ENCODE measurements around the gene TNNT3. TPM values are rescaled to one million over a fixed set of nuclear protein-coding genes. Genes with fewer than 3 reads are reported as not detected.

TNNT3 gene
- total RNA-seq, 3 donors from 2014 or later: 3.5 to 8.2 (median 3.6) TPM

DNA sequence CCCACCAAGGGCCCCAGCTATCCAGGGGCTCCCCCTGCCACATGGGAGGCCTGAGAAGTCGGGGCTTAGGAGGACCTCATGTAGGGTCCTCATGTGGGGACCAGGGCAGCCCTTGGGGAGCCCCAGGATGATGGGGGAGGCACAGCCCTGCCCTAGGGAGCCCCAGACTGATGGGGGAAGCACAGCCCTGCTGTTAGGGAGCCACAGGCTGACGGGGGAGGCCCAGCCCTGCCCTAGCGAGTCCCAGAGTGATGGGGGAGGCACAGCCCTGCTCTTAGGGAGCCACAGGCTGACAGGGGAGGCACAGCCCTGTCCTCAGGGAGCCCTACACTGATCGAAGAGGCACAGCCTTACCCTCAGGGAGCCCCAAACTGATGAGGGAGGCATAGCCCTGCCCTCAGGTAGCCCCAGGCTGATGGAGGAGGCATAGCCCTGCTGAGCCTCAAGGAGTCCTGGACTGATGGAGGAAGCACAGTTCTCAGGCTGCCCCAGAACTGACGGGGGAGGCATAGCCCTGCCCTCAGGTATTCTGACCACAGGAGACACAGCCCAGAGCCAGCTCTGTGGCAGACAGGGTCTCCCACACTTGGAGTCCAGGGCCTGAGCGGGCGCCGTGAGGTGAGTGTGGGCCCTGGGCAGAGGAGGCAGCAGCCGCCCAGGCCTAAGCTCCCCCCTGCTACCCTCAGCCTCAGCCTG, 38.6 kb upstream of the TNNT3 start:
- no peaks in the 10 kb centered on the region for H3K9me3 ChIP-seq
- TF ChIP-seq, protein P1, sequence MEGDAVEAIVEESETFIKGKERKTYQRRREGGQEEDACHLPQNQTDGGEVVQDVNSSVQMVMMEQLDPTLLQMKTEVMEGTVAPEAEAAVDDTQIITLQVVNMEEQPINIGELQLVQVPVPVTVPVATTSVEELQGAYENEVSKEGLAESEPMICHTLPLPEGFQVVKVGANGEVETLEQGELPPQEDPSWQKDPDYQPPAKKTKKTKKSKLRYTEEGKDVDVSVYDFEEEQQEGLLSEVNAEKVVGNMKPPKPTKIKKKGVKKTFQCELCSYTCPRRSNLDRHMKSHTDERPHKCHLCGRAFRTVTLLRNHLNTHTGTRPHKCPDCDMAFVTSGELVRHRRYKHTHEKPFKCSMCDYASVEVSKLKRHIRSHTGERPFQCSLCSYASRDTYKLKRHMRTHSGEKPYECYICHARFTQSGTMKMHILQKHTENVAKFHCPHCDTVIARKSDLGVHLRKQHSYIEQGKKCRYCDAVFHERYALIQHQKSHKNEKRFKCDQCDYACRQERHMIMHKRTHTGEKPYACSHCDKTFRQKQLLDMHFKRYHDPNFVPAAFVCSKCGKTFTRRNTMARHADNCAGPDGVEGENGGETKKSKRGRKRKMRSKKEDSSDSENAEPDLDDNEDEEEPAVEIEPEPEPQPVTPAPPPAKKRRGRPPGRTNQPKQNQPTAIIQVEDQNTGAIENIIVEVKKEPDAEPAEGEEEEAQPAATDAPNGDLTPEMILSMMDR (IDR thresholded peaks at IDR 0.05): no peak
- no peak for TF ChIP-seq POLR2A (IDR thresholded peaks at IDR 0.05)
- no peak for TF ChIP-seq POLR2AphosphoS5 (IDR thresholded peaks at IDR 0.05)
- peak overlapping the region; percentile 74 to 97 for H3K27ac ChIP-seq
- H3K4me3 ChIP-seq: no peak overlapping the region
- DNase-seq (ENCODE audit: low spot score in 2 of 2): no peak
- H3K36me3 ChIP-seq: no peaks in the 10 kb centered on the region
- intact Hi-C loops (cut with DNase I; ENCODE audit: low total_unique reads): no loop called here
- H3K27me3 ChIP-seq: no peaks in the 10 kb centered on the region
- H3K4me1 ChIP-seq: peaks cover 0 to 19% of the 10 kb centered on the region in 2 donors

DNA sequence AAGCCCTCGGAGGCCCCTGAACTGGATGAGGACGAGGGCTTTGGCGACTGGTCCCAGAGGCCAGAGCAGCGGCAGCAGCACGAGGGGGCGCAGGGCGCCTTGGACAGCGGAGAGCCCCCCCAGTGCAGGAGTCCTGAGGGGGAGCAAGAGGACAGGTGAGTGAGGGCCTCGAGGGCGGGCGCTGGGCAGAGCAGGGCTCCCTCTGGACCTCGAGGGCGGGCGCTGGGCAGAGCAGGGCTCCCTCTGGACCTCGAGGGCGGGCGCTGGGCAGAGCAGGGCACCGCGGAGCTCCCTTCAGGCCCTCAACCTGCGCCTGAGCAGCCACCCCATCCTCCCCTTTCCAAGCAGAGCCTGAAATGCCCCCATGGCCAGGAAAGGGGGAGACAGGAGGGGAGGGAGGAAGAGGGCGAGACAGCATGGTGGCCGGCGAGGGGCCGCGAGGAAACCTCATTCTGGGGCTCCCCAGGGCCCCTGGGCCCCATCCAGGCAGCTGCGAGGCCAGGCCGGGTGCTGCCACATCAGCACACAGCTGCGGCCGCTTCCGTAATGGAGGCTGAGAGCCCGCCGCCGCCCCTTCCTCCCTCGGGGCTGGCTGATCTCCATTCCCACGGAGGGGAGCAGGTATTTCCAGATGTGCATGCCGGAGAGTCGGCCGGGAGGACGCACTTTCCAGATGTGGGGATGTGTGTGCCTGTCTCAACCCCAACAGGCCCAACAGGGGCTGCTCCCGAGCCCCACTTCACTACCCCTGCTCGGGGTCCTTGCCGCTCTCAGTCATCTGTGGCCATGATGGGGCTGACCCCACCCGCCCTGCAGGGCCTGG, 37.9 kb upstream of the TNNT3 start:
- DNase-seq (ENCODE audit: low spot score in 2 of 2): peak in 1 of 2 donors; percentile 47
- TF ChIP-seq POLR2AphosphoS5 (IDR thresholded peaks at IDR 0.05) (no peak), POLR2A (IDR thresholded peaks at IDR 0.05) (no peak)
- TF ChIP-seq, protein P1 (IDR thresholded peaks at IDR 0.05): no peak
- no peaks in the 10 kb centered on the region for H3K36me3 ChIP-seq
- no peaks in the 10 kb centered on the region for H3K27me3 ChIP-seq
- H3K4me1 ChIP-seq: peaks cover 0 to 14% of the 10 kb centered on the region in 2 donors
- no peaks in the 10 kb centered on the region for H3K9me3 ChIP-seq
- H3K4me3 ChIP-seq: peak overlapping the region in 1 of 3 donors; percentile 39
- intact Hi-C loops (cut with DNase I; ENCODE audit: low total_unique reads): no loop called here
- H3K27ac ChIP-seq: peak overlapping the region; percentile 74 to 97

DNA sequence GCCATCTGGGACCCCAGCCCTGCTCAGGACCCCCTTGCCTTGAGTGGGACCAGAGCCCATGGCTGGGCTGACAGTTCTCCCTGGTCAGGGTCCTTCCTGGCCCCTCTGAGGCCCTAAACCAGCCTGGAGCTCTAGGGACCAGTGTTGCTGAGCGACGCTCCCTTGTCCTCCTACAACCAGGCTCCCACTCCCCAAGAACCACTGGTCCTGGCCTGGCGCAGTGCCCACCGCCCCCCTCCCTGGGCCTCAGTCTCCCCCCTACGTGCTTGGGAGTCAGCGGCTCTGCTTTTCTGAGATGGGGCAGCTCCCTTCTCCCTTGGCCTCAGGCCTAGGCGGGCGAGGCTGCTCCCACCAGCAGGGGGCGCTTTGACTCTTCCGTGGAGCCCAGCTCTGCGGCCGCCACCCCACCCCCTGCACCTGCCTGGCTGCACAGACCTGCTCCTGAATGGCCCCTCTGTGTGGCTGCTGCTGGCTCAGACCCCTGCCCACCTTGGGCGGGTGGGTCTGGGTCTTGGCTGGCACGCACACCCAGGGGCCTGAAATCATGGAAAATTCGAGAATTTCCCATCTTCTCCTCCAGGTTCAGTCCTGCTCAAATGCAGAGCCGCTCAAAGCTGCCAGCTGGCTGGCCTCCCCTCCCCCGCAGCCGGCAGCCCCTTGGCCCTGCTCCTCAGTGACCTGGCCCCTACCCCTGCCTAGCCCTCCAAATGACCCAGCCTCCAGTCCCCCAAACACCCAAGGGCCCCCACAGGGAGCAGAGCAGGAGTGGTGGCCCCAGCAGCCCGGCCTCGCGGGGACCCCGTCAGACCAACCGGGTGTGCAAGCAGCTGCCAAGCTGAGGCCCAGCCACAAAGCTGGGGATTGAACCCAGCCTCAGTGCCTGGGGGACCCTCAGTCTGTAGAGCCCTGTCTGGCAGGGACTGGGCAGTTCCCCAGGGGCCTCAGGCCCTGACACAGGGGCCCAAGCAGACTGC, 37.0 kb upstream of the TNNT3 start:
- peak; percentile 57 to 79 for DNase-seq (ENCODE audit: low spot score in 2 of 2)
- Histone ChIP-seq H3K4me1 (peaks cover 0 to 11% of the 10 kb centered on the region in 2 donors), H3K27me3 (no peaks in the 10 kb centered on the region), H3K27ac (peak overlapping the region; percentile 74 to 97), H3K36me3 (no peaks in the 10 kb centered on the region), H3K4me3 (peak overlapping the region in 1 of 3 donors; percentile 39), H3K9me3 (no peaks in the 10 kb centered on the region)
- TF ChIP-seq, protein P1 (IDR thresholded peaks at IDR 0.05): peak; percentile 84 to 90 (median 90)
- no peak for TF ChIP-seq POLR2AphosphoS5 (IDR thresholded peaks at IDR 0.05)
- intact Hi-C loops (cut with DNase I; ENCODE audit: low total_unique reads): no loop called here

DNA sequence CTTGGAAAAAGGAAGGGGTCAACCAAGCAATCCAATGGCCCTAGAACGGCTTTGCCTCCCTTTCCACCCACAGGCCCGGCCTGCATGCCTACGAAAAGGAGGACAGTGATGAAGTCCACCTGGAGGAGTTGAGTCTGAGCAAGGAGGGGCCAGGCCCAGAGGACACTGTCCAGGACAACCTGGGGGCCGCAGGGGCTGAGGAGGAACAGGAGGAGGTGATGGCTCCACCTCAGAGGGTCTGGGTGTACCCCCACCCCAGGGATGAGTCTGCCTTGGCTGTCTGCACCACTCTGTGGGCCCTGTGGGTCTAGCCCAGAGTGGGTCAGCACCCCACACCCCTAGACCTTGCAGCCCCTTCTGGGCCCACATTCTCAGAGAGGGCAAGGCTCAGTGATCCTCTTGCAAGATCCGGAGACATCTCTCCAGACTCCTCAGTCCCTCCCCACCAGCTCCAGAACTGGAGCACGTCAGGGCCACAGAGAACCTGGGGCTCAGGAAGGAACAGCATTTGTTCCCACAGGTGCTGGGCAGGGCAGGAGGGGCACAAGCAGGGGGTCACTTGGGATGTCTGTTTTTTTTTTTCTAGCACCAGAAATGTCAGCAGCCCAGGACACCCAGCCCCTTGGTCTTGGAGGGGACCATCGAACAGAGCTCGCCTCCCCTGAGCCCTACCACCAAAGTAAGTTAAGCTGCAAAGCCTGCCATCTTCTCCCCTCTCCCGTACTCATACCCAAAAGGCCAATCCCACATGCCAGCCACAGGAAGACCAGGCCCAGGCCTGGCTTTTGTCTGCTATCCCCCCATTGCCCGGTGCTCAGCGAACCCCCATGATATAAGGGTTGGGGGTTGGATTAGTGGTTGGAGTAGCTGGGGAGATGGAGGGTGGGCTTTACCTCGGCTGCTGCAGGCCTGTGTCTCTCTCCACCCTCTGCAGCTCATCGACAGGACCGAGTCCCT, 35.9 kb upstream of the TNNT3 start:
- Histone ChIP-seq H3K27ac (peak overlapping the region in 1 of 2 donors; percentile 97), H3K4me1 (peaks cover 2 to 11% of the 10 kb centered on the region in 2 donors)

More for the DNA sequence above, 35.9 kb upstream of the TNNT3 start:
- TF ChIP-seq, protein P1 (IDR thresholded peaks at IDR 0.05): no peak
- TF ChIP-seq POLR2A (IDR thresholded peaks at IDR 0.05): no peak
- no peak for TF ChIP-seq POLR2AphosphoS5 (IDR thresholded peaks at IDR 0.05)
- peak in 1 of 2 donors; percentile 37 for DNase-seq (ENCODE audit: low spot score in 2 of 2)
- no peak overlapping the region for H3K4me3 ChIP-seq
- no peaks in the 10 kb centered on the region for H3K36me3 ChIP-seq
- intact Hi-C loops (cut with DNase I; ENCODE audit: low total_unique reads): no loop called here
- no peaks in the 10 kb centered on the region for H3K9me3 ChIP-seq
- no peaks in the 10 kb centered on the region for H3K27me3 ChIP-seq
